ENCODE data around the gene ROR2.
A peak's percentile ranks its signal among the peaks of the same experiment; 100 is the strongest.

Gene ROR2

GRCh38 chr9:91789941-91790340, 160.1 kb downstream of the ROR2 start:
- DNase-seq, result no peak

- no peak for DNase-seq
These were observed 162.1 kb downstream of the ROR2 start for GRCh38 chr9:91787931-91788330.

- DNase-seq, result no peak
These were observed 163.7 kb downstream of the ROR2 start for GRCh38 chr9:91786132-91786896.

- DNase-seq, result no peak
These were observed 164.6 kb downstream of the ROR2 start for GRCh38 chr9:91785447-91785842.

- no peak for DNase-seq
These were observed 165.2 kb downstream of the ROR2 start for GRCh38 chr9:91784673-91785446.

GRCh38 chr9:91783876-91784672, 166.0 kb downstream of the ROR2 start:
- no peak for DNase-seq

- no peak for DNase-seq
These were observed 166.6 kb downstream of the ROR2 start for GRCh38 chr9:91783411-91783810.

GRCh38 chr9:91782708-91783214, 167.3 kb downstream of the ROR2 start:
- no peak for DNase-seq

- DNase-seq, result no peak
These were observed 168.1 kb downstream of the ROR2 start for GRCh38 chr9:91781906-91782305.

- DNase-seq, result no peak
These were observed 168.9 kb downstream of the ROR2 start for GRCh38 chr9:91781116-91781515.

GRCh38 chr9:91778031-91778430, 172.0 kb downstream of the ROR2 start:
- DNase-seq, result no peak

GRCh38 chr9:91777292-91777830, 172.7 kb downstream of the ROR2 start:
- no peak for DNase-seq

GRCh38 chr9:91776409-91777291, 173.4 kb downstream of the ROR2 start:
- no peak for DNase-seq

GRCh38 chr9:91775708-91776028, 174.4 kb downstream of the ROR2 start:
- no peak for DNase-seq

GRCh38 chr9:91775011-91775707, 174.9 kb downstream of the ROR2 start:
- DNase-seq, result peak; percentile 86

GRCh38 chr9:91773156-91773555, 176.9 kb downstream of the ROR2 start:
- no peak for DNase-seq

GRCh38 chr9:91771864-91772263, 178.2 kb downstream of the ROR2 start:
- DNase-seq, result no peak

GRCh38 chr9:91771027-91771426, 179.0 kb downstream of the ROR2 start:
- DNase-seq, result no peak

GRCh38 chr9:91770229-91770628, 179.8 kb downstream of the ROR2 start:
- DNase-seq, result no peak

- DNase-seq, result no peak
These were observed 180.8 kb downstream of the ROR2 start for GRCh38 chr9:91768977-91769916.

All from retina (tissue), 1 donor.